Parathyroid adenoma (tissue), 2 donors: ENCODE measurements around the gene SUGP1.
"Not testable (repeated sequence)": the region's sequence is repeated elsewhere in the genome, so short reads cannot be mapped to it uniquely, and the experiment has no call there.

ENCODE experiments used
- H2AFZ ChIP-seq: fragments of 300-600 bp; sonication (generic); one replicate; pipeline ENCODE4 v1.7.0; 2017; ENCODE audit warnings: antibody characterized with exemption, mild to moderate bottlenecking
- H3K27ac ChIP-seq: fragments of 300-600 bp; sonication (generic); one replicate; pipeline ENCODE4 v1.7.0; 2017
- H3K27me3 ChIP-seq: fragments of 300-600 bp; sonication (generic); one replicate; pipeline ENCODE4 v1.7.0; 2017; ENCODE audit warnings: low read length; ENCODE audit not compliant: control insufficient read depth, insufficient read depth
- H3K36me3 ChIP-seq: fragments of 300-600 bp; sonication (generic); one replicate; pipeline ENCODE4 v1.7.0; 2017; ENCODE audit warnings: low read length; ENCODE audit not compliant: control insufficient read depth, insufficient read depth
- H3K4me1 ChIP-seq: fragments of 300-600 bp; sonication (generic); one replicate; pipeline ENCODE4 v1.7.0; 2017; ENCODE audit warnings: control low read depth
- H3K4me2 ChIP-seq: fragments of 300-600 bp; sonication (generic); one replicate; pipeline ENCODE4 v1.7.0; 2017; ENCODE audit warnings: low read length
- H3K4me3 ChIP-seq: fragments of 300-600 bp; sonication (generic); one replicate; pipeline ENCODE4 v1.7.0; 2017; ENCODE audit warnings: low read depth, low read length
- H3K79me2 ChIP-seq: fragments of 300-600 bp; sonication (generic); one replicate; pipeline ENCODE4 v1.7.0; 2017; ENCODE audit warnings: control low read depth
- H3K9ac ChIP-seq: fragments of 300-600 bp; sonication (generic); one replicate; pipeline ENCODE4 v1.7.0; 2017; ENCODE audit warnings: mild to moderate bottlenecking
- H3K9me3 ChIP-seq: fragments of 300-600 bp; sonication (generic); one replicate; pipeline ENCODE4 v1.7.0; 2017; ENCODE audit warnings: low read length; ENCODE audit not compliant: control insufficient read depth
- TF ChIP-seq, protein P1 (sequence below): fragments of 300-600 bp; sonication (generic); IDR thresholded peaks from one replicate; pipeline ENCODE4 v1.7.0; 2017; ENCODE audit warnings: antibody characterized with exemption, mild to moderate bottlenecking
- donor health status: primary hyperparathyroidism.

The SUGP1 gene

DNA sequence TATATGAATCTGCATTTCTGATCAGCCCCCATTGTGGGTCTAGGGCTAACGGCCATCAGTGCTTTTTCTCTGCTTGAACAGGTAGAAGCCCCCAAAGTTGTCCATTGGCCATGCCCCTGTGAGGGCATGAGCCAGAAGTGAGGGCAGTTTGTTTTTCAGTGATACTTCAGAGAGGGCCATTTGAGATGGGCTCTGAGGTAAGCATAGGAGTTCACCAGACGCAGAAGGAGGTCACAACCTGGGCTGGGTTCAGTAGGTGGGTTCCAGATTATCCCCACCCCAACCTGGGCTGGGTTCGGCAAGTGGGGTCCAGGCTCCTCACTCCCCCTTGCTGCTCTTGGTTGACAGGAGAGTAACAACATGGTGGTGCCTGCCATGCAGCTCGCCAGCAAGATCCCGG is 33.7 kb upstream of the SUGP1 start:
- Histone ChIP-seq H3K4me1 (no peaks in the 10 kb centered on the region), H2AFZ (no peak overlapping the region), H3K9ac (no peak overlapping the region), H3K27ac (no peak overlapping the region), H3K4me2 (no peak overlapping the region), H3K9me3 (no peaks in the 10 kb centered on the region), H3K36me3 (no peaks in the 10 kb centered on the region), H3K27me3 (no peaks in the 10 kb centered on the region), H3K4me3 (no peak overlapping the region), H3K79me2 (peaks cover 3% of the 10 kb centered on the region)
- TF ChIP-seq, protein P1, sequence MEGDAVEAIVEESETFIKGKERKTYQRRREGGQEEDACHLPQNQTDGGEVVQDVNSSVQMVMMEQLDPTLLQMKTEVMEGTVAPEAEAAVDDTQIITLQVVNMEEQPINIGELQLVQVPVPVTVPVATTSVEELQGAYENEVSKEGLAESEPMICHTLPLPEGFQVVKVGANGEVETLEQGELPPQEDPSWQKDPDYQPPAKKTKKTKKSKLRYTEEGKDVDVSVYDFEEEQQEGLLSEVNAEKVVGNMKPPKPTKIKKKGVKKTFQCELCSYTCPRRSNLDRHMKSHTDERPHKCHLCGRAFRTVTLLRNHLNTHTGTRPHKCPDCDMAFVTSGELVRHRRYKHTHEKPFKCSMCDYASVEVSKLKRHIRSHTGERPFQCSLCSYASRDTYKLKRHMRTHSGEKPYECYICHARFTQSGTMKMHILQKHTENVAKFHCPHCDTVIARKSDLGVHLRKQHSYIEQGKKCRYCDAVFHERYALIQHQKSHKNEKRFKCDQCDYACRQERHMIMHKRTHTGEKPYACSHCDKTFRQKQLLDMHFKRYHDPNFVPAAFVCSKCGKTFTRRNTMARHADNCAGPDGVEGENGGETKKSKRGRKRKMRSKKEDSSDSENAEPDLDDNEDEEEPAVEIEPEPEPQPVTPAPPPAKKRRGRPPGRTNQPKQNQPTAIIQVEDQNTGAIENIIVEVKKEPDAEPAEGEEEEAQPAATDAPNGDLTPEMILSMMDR, result no peak

DNA sequence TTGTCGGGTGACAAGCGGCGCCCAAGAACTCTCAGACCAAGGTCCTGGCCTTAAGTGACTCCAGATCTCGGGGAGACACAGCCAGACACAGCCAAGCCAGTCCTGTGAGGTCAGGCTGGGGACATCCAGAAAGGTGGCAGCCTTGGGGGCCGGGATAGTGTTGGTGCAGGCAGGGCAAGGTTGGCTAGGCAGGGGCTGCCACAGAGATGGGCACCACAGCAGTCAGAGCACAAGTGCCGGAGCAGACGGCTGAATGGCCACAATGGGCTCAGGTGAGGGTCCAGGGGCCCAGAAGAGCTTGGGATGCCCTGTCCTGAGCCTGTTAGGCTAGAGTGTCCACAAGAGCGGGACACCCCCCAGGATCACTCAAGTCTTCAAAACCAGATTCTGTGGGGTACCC is 32.5 kb upstream of the SUGP1 start:
- Histone ChIP-seq H3K9me3 (no peaks in the 10 kb centered on the region), H3K36me3 (no peaks in the 10 kb centered on the region), H3K27ac (no peak overlapping the region), H3K79me2 (peaks cover 3% of the 10 kb centered on the region), H3K4me2 (no peak overlapping the region), H3K27me3 (no peaks in the 10 kb centered on the region), H3K4me1 (no peaks in the 10 kb centered on the region), H3K4me3 (no peak overlapping the region), H2AFZ (no peak overlapping the region), H3K9ac (no peak overlapping the region)
- TF ChIP-seq, protein P1, result no peak

DNA sequence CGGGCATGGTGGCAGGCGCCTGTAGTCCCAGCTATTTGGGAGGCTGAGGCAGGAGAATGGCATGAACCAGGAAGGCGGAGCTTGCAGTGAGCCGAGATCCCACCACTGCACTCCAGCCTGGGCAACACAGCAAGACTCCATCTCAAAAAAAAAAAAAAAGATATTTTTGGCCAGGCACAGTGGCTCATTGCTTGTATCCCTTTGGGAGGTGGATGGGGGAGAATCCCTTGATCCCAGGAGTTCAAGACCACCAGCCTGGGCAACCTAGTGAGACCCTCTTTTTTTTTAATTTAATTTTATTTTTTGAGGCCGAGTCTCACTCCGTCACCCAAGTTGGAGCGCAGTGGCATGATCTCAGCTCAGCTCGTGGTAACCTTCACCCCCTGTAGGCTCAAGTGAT is 30.4 kb upstream of the SUGP1 start:
- H3K9ac ChIP-seq, H2AFZ ChIP-seq, H3K4me2 ChIP-seq, H3K4me3 ChIP-seq, H3K4me1 ChIP-seq, H3K27ac ChIP-seq, H3K9me3 ChIP-seq, H3K36me3 ChIP-seq, H3K79me2 ChIP-seq, H3K27me3 ChIP-seq: not testable (repeated sequence)

DNA sequence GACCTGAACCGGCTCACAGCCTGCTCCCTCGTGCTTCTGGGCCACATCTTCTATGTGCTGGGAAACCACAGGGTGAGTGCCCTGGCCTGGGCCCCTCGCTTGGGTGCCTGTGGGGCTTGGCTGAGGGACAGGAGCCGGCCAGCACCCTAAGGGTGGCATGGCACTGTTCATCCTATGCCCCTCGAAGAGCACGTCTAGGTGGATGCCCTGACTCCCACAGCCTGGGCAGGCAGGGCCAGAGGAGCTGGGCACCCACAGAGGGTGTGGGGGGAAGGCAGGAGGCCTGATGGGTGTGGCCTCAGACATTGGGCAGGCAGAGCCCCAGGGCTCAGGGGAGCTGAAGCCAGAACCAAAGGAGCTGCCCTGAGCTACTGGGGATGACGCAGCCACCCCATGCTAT is 29.1 kb upstream of the SUGP1 start:
- Histone ChIP-seq H3K27me3 (no peaks in the 10 kb centered on the region), H3K4me2 (no peak overlapping the region), H3K79me2 (peaks cover 10% of the 10 kb centered on the region), H3K9me3 (no peaks in the 10 kb centered on the region), H2AFZ (no peak overlapping the region), H3K4me3 (no peak overlapping the region), H3K27ac (no peak overlapping the region), H3K36me3 (no peaks in the 10 kb centered on the region), H3K4me1 (no peaks in the 10 kb centered on the region), H3K9ac (no peak overlapping the region)
- TF ChIP-seq, protein P1, result no peak

DNA sequence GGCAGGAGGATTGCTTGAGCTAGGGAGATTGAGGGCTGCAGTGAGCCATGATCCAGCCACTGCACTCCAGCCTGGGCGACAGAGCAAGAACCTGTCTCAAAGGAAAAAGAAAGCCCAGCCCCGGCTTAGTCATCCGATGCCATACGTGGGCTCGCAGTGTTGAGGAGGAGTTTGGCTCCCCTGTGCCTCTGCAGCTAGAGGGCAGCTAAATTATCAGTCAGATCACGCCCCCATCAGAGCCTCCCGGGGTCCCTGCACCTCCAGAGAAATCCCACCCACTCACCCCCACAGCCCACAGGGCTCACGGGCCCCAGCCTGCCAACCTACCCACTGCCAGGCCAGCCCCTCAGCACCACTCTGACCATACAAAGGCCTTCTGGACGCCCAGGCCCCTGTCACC is 28.0 kb upstream of the SUGP1 start:
- Histone ChIP-seq H3K9me3 (no peaks in the 10 kb centered on the region), H3K9ac (no peak overlapping the region), H3K4me2 (no peak overlapping the region), H3K4me3 (no peak overlapping the region), H3K27me3 (no peaks in the 10 kb centered on the region), H3K79me2 (peaks cover 16% of the 10 kb centered on the region), H3K4me1 (no peaks in the 10 kb centered on the region), H2AFZ (no peak overlapping the region), H3K27ac (no peak overlapping the region), H3K36me3 (no peaks in the 10 kb centered on the region)
- TF ChIP-seq, protein P1, result no peak
